CD14-positive monocyte (primary cell): ENCODE results near the gene SLCO3A1. TPM values are rescaled to one million over a fixed set of nuclear protein-coding genes. Genes with fewer than 3 reads are reported as not detected.
A peak's percentile ranks its signal among the peaks of the same experiment; 100 is the strongest.

Experiments used
- DNase-seq, 3 donors: peaks; one replicate each; pipeline ENCODE4 v3.0.0-alpha.2; 2011 to 2022
- H2AFZ ChIP-seq: 2 replicates; pipeline ENCODE4 v1.6.0; 2012; ENCODE audit warnings: mild to moderate bottlenecking, low read depth, low read length, inconsistent platforms; ENCODE audit not compliant: insufficient read depth, poor library complexity, severe bottlenecking
- H3K27ac ChIP-seq, 2 donors: 1 replicate in 1 of 2; 2 replicates in 1 of 2; pipeline ENCODE4 v1.5.1; 2012 to 2013; ENCODE audit warnings: low read length in 2 of 2, control low read depth in 1 of 2, inconsistent platforms in 1 of 2, low read depth in 1 of 2, mild to moderate bottlenecking in 1 of 2
- H3K27me3 ChIP-seq, 2 donors: one replicate each; pipeline versions ENCODE4 v1.6.0 to v1.6.1; 2011 to 2013; ENCODE audit warnings: low read length in 2 of 2; ENCODE audit not compliant: control insufficient read depth in 2 of 2, insufficient read depth in 2 of 2
- H3K36me3 ChIP-seq, 2 donors: replicated peaks in 1 of 2; 1 replicate in 1 of 2; 2 replicates in 1 of 2; pipeline versions ENCODE4 v1.5.1 to v1.6.1; 2012 to 2013; ENCODE audit warnings: low read length in 2 of 2, control low read depth in 1 of 2, inconsistent platforms in 1 of 2, mild to moderate bottlenecking in 1 of 2; ENCODE audit not compliant: insufficient read depth in 2 of 2, control insufficient read depth in 1 of 2
- H3K4me1 ChIP-seq, 2 donors: 1 replicate in 1 of 2; 2 replicates in 1 of 2; pipeline versions ENCODE4 v1.5.1 to v1.6.1; 2012 to 2013; ENCODE audit warnings: low read length in 2 of 2, control low read depth in 1 of 2, inconsistent platforms in 1 of 2, mild to moderate bottlenecking in 1 of 2, moderate library complexity in 1 of 2; ENCODE audit not compliant: insufficient read depth in 2 of 2, control insufficient read depth in 1 of 2
- H3K4me2 ChIP-seq: replicated peaks from 2 replicates; pipeline ENCODE3; 2012; ENCODE audit warnings: low read length, moderate library complexity, mild to moderate bottlenecking; ENCODE audit not compliant: poor library complexity, severe bottlenecking; ENCODE audit errors: extremely low read depth
- H3K4me3 ChIP-seq, 3 experiments: fragments of 200-600 bp in 1 of 3; sonication (generic) in 1 of 3; replicated peaks in 1 of 3; 1 replicate in 2 of 3; 2 replicates in 1 of 3; pipeline ENCODE4 v1.5.1; 2011 to 2013; ENCODE audit warnings: low read length in 3 of 3, mild to moderate bottlenecking in 3 of 3, control low read depth in 2 of 3, low read depth in 2 of 3, inconsistent platforms in 1 of 3, moderate library complexity in 1 of 3
- H3K79me2 ChIP-seq: 2 replicates; pipeline ENCODE4 v1.6.0; 2012; ENCODE audit warnings: mild to moderate bottlenecking, control low read depth, inconsistent platforms, low read length, moderate library complexity; ENCODE audit not compliant: insufficient read depth
- H3K9ac ChIP-seq: 2 replicates; pipeline ENCODE4 v1.6.0; 2017; ENCODE audit warnings: low read length, mild to moderate bottlenecking; ENCODE audit not compliant: insufficient read depth, poor library complexity, severe bottlenecking
- H3K9me3 ChIP-seq, 2 donors: replicated peaks in 1 of 2; 1 replicate in 1 of 2; 2 replicates in 1 of 2; pipeline versions ENCODE4 v1.5.1 to v1.6.1; 2012 to 2013; ENCODE audit warnings: low read length in 2 of 2, control low read depth in 1 of 2; ENCODE audit not compliant: control insufficient read depth in 1 of 2, insufficient read depth in 1 of 2
- H4K20me1 ChIP-seq: 2 replicates; pipeline ENCODE4 v1.6.0; 2012; ENCODE audit warnings: mild to moderate bottlenecking, low read length, control low read depth, moderate library complexity; ENCODE audit not compliant: insufficient read depth
- H3K27ac Mint-ChIP-seq, 7 donors: one replicate each; pipeline ENCODE4 v1.8.0; 2020; ENCODE audit warnings: mild to moderate bottlenecking in 7 of 7, mixed read lengths in 7 of 7, moderate library complexity in 6 of 7, inconsistent platforms in 2 of 7
- H3K27me3 Mint-ChIP-seq, 3 donors: one replicate each; pipeline ENCODE4 v1.8.0; 2021 to 2022; ENCODE audit warnings: low read depth in 3 of 3, mild to moderate bottlenecking in 3 of 3, mixed read lengths in 3 of 3, moderate library complexity in 3 of 3, inconsistent platforms in 1 of 3
- H3K36me3 Mint-ChIP-seq, 2 donors: one replicate each; pipeline ENCODE4 v1.8.0; 2020; ENCODE audit warnings: mixed read lengths in 2 of 2, inconsistent platforms in 1 of 2, mild to moderate bottlenecking in 1 of 2
- H3K4me1 Mint-ChIP-seq: one replicate; pipeline ENCODE4 v1.8.0; 2020; ENCODE audit warnings: mild to moderate bottlenecking, mixed read lengths
- H3K4me3 Mint-ChIP-seq, 2 donors: one replicate each; pipeline ENCODE4 v1.8.0; 2020; ENCODE audit warnings: mild to moderate bottlenecking in 2 of 2, mixed read lengths in 2 of 2, moderate library complexity in 1 of 2
- H3K9me3 Mint-ChIP-seq, 7 donors: one replicate each; pipeline ENCODE4 v1.8.0; 2020 to 2022; ENCODE audit warnings: mixed read lengths in 7 of 7, mild to moderate bottlenecking in 6 of 7, moderate library complexity in 6 of 7, inconsistent platforms in 2 of 7
- CTCF ChIP-seq: fragments of 200-600 bp; IDR thresholded peaks from one replicate; pipeline ENCODE4 v1.8.0; 2022; ENCODE audit warnings: antibody characterized with exemption, mild to moderate bottlenecking
- WGBS: methylation state at CpG from one replicate; pipeline ENCODE4 v1.1.5; 2013; ENCODE audit warnings: missing lambda C conversion rate; ENCODE audit not compliant: insufficient coverage; 5-methylcytosine and 5-hydroxymethylcytosine counted together
- intact Hi-C, 2 donors: fragments of 100-400 bp; cut with micrococcal nuclease; formaldehyde crosslinking; loops; one replicate each; pipeline versions ENCODE4 v1.15.0 to v1.15.1; 2023
- polyA plus RNA-seq, 3 donors: library from polyadenylated mRNA; depleted of rRNA in 1 of 3; unstranded in 2 of 3; stranded (reverse) in 1 of 3; fragments of 300-500 nt in 2 of 3; fragments of >200 nt in 1 of 3; fragmentation: Illumina TruSeq in 2 of 3; gene quantifications; 1 replicate in 2 of 3; 2 replicates in 1 of 3; pipeline ENCODE4 v1.2.3, GENCODE V29; 2012 to 2021

Gene SLCO3A1
- polyA plus RNA-seq, 3 donors, result 53.7 to 76.2 (median 62.8) TPM

GRCh38 chr15:91884606-91885005 lies 31.1 kb downstream of the SLCO3A1 start:
- no peak for TF ChIP-seq CTCF
- Histone ChIP-seq H3K36me3 (peaks cover 0 to 2% of the 10 kb centered on the region in 2 donors), H2AFZ (no peak overlapping the region), H3K9ac (no peak overlapping the region), H4K20me1 (peaks cover 100% of the 10 kb centered on the region), H3K4me3 (no peak overlapping the region), H3K79me2 (peaks cover 100% of the 10 kb centered on the region), H3K4me1 (peaks cover 7 to 10% of the 10 kb centered on the region in 2 donors), H3K9me3 (no peaks in the 10 kb centered on the region), H3K4me2 (no peak overlapping the region), H3K27me3 (no peaks in the 10 kb centered on the region), H3K27ac (peak overlapping the region in 1 of 2 donors; percentile 30)
- 100% methylated on average over 1 of the region's 3 CpGs for WGBS
- Mint-ChIP-seq H3K9me3 (no peaks in the 10 kb centered on the region), H3K4me3 (no peak overlapping the region), H3K36me3 (peaks cover 8 to 40% of the 10 kb centered on the region in 2 donors), H3K27me3 (no peaks in the 10 kb centered on the region), H3K4me1 (peaks cover 57% of the 10 kb centered on the region), H3K27ac (no peak overlapping the region)
- DNase-seq, result no peak
- intact Hi-C loops, result loop anchor here in 1 of 2 donors (10.0 kb wide), 1 partner anchor 190 kb away; no protein-coding TSS in a partner anchor

GRCh38 chr15:91885054-91885453 lies 31.5 kb downstream of the SLCO3A1 start:
- H3K36me3 Mint-ChIP-seq, result peaks cover 6 to 37% of the 10 kb centered on the region in 2 donors

More at GRCh38 chr15:91885054-91885453, 31.5 kb downstream of the SLCO3A1 start:
- peak overlapping the region in 5 of 7 donors; percentile 1 to 80 (median 62) for H3K27ac Mint-ChIP-seq
- WGBS, result 97% methylated on average over 6 of the region's 7 CpGs
- Histone ChIP-seq H3K79me2 (peaks cover 100% of the 10 kb centered on the region), H3K4me2 (no peak overlapping the region), H3K9ac (no peak overlapping the region), H3K4me3 (no peak overlapping the region), H3K36me3 (peaks cover 0 to 2% of the 10 kb centered on the region in 2 donors), H3K27me3 (no peaks in the 10 kb centered on the region), H3K4me1 (peaks cover 7 to 10% of the 10 kb centered on the region in 2 donors), H2AFZ (no peak overlapping the region), H3K9me3 (no peaks in the 10 kb centered on the region), H4K20me1 (peaks cover 100% of the 10 kb centered on the region), H3K27ac (peak overlapping the region in 1 of 2 donors; percentile 30)
- H3K4me3 Mint-ChIP-seq, result no peak overlapping the region
- no peak for TF ChIP-seq CTCF
- no peaks in the 10 kb centered on the region for H3K9me3 Mint-ChIP-seq
- no peak for DNase-seq
- H3K4me1 Mint-ChIP-seq, result peaks cover 53% of the 10 kb centered on the region
- H3K27me3 Mint-ChIP-seq, result no peaks in the 10 kb centered on the region
- intact Hi-C loops, result loop anchor here in 1 of 2 donors (10.0 kb wide), 1 partner anchor 190 kb away; no protein-coding TSS in a partner anchor
